Gastrocnemius medialis (tissue), 4 donors: Measurements from ENCODE around the gene KIF18B. TPM values are rescaled to one million over a fixed set of nuclear protein-coding genes. Genes with fewer than 3 reads are reported as not detected.

Experiments
- ATAC-seq, 2 donors: fragments of 150-250 bp; one replicate each; pipeline ENCODE4 v1.9.1; 2016
- DNase-seq, 2 donors: peaks; one replicate each; pipeline ENCODE4 v3.0.0-alpha.2; 2019
- H3K27ac ChIP-seq, 4 donors: fragments of 200-600 bp; sonication (generic); 1 replicate in 1 of 4; 2 replicates in 3 of 4; pipeline ENCODE4 v1.5.1; 2016 to 2018; ENCODE audit warnings: mild to moderate bottlenecking in 2 of 4, moderate library complexity in 1 of 4
- H3K27me3 ChIP-seq, 3 donors: fragments of 200-600 bp; sonication (generic) in 2 of 3; 1 replicate in 1 of 3; 2 replicates in 2 of 3; pipeline versions ENCODE4 v1.5.1 to v1.6.0; 2016 to 2019; ENCODE audit warnings: mild to moderate bottlenecking in 1 of 3, moderate library complexity in 1 of 3
- H3K36me3 ChIP-seq, 2 donors: fragments of 200-600 bp; sonication (generic) in 1 of 2; one replicate each; pipeline ENCODE4 v1.5.1; 2017 to 2018
- H3K4me1 ChIP-seq, 2 donors: fragments of 200-600 bp; sonication (generic) in 1 of 2; one replicate each; pipeline ENCODE4 v1.5.1; 2016 to 2017; ENCODE audit warnings: mild to moderate bottlenecking in 2 of 2
- H3K4me3 ChIP-seq, 4 donors: fragments of 200-600 bp; sonication (generic) in 3 of 4; 1 replicate in 1 of 4; 2 replicates in 3 of 4; pipeline ENCODE4 v1.5.1; 2016 to 2019; ENCODE audit warnings: mild to moderate bottlenecking in 2 of 4
- H3K9me3 ChIP-seq, 3 donors: fragments of 200-600 bp; sonication (generic) in 2 of 3; 1 replicate in 1 of 3; 2 replicates in 2 of 3; pipeline ENCODE4 v1.5.1; 2016 to 2019
- POLR2A ChIP-seq, 2 donors: fragments of 450-650 bp; IDR thresholded peaks; one replicate each; pipeline ENCODE4 v1.6.1; 2017; ENCODE audit warnings: antibody characterized with exemption in 2 of 2, mild to moderate bottlenecking in 2 of 2, moderate library complexity in 2 of 2
- in situ Hi-C, 4 donors: fragments of 200-750 bp; cut with MboI; loops; one replicate each; pipeline versions ENCODE4 v1.15.0 to v1.8.0; 2017; ENCODE audit warnings: low sequenced_read_pairs in 4 of 4
- intact Hi-C: fragments of 100-400 bp; cut with DNase I; formaldehyde crosslinking; loops from one replicate; pipeline ENCODE4 v1.15.1; 2023; ENCODE audit warnings: low total_unique reads
- total RNA-seq, 4 donors: library from RNA; depleted of rRNA; stranded (reverse); fragments of >200 nt; gene quantifications; one replicate each; pipeline versions ENCODE4 v1.1.0 to v1.2.3, GENCODE V29; 2016
- TF ChIP-seq, protein P1 (sequence below), 5 experiments: fragments of 450-650 bp in 3 of 5; fragments of 200-600 bp in 2 of 5; sonication (generic) in 2 of 5; IDR thresholded peaks in 4 of 5; conservative IDR thresholded peaks in 1 of 5; 1 replicate in 4 of 5; 2 replicates in 1 of 5; pipeline ENCODE4 v1.5.1; 2016 to 2019; ENCODE audit warnings: antibody characterized with exemption in 5 of 5, mild to moderate bottlenecking in 3 of 5, moderate library complexity in 3 of 5

The KIF18B gene
- total RNA-seq, 4 donors from 2014 or later, result 0.09 to 1.7 TPM; not detected in 2

DNA sequence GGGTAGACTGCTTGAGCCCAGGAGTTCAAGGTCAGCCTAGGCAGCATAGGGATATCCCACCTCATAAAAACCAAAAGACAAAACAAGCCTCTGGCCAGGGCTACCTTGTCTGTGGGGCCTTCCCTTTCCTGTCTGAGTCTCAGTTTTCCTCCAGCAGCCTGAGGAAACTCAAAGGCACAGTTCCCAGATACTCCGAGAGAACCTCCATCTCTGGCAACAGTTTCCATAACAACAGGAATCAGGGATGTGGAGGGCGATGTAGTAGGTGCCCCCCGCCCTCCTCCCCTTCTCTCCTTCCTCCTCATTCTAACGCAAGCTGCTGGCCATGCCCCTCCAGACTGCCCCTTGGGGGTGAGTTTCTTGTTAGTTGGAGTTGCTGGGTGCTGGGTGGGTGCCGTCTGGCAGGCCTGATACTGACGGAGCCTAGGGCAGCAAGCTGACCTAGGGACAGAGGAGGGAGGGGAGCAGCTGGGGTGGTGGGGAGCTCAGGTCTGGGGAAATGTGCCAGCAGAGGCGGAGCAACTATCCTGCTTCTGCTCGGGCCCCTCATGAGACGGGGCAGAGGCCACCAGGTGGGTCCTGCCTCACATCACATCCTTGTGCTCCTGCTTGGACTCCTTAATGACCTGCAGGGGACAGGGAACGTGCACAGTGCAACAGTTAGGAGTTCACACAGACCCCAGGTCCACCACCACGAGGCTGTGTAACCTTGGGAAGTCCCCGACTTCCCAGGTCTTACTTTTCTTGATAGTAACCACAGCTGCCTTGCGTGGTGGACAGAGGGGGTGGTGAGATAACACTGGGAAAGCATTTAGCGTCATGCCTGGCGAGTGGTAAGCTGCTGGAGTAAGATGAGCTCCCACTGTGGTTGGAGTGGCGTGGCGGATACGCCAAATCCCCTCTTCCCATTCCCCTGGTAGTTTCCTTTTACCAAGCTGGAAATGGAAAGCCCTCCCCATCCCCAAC, 40.5 kb downstream of the KIF18B start:
- intact Hi-C loops (no loop called here), in situ Hi-C loops (loop anchor here in 2 of 4 donors (25.0 kb wide), 2 partner anchors 205 to 230 kb away; partner anchors contain the start of genes ACBD4 (in 1 of the 2), HEXIM1 (in 1 of the 2) and PLCD3 (in 1 of the 2))
- ATAC-seq (no peak), DNase-seq (no peak)
- Histone ChIP-seq H3K36me3 (no peaks in the 10 kb centered on the region), H3K27me3 (peaks cover 0 to 6% (median 0%) of the 10 kb centered on the region in 3 donors), H3K4me1 (peaks cover 0 to 3% of the 10 kb centered on the region in 2 donors), H3K27ac (no peak overlapping the region), H3K4me3 (no peak overlapping the region), H3K9me3 (no peaks in the 10 kb centered on the region)
- TF ChIP-seq POLR2A (IDR thresholded peaks at IDR 0.05), result no peak
- TF ChIP-seq, protein P1, sequence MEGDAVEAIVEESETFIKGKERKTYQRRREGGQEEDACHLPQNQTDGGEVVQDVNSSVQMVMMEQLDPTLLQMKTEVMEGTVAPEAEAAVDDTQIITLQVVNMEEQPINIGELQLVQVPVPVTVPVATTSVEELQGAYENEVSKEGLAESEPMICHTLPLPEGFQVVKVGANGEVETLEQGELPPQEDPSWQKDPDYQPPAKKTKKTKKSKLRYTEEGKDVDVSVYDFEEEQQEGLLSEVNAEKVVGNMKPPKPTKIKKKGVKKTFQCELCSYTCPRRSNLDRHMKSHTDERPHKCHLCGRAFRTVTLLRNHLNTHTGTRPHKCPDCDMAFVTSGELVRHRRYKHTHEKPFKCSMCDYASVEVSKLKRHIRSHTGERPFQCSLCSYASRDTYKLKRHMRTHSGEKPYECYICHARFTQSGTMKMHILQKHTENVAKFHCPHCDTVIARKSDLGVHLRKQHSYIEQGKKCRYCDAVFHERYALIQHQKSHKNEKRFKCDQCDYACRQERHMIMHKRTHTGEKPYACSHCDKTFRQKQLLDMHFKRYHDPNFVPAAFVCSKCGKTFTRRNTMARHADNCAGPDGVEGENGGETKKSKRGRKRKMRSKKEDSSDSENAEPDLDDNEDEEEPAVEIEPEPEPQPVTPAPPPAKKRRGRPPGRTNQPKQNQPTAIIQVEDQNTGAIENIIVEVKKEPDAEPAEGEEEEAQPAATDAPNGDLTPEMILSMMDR (IDR thresholded peaks at IDR 0.05 in 4 of 5, conservative IDR thresholded peaks at IDR 0.05 in 1 of 5), result no peak

DNA sequence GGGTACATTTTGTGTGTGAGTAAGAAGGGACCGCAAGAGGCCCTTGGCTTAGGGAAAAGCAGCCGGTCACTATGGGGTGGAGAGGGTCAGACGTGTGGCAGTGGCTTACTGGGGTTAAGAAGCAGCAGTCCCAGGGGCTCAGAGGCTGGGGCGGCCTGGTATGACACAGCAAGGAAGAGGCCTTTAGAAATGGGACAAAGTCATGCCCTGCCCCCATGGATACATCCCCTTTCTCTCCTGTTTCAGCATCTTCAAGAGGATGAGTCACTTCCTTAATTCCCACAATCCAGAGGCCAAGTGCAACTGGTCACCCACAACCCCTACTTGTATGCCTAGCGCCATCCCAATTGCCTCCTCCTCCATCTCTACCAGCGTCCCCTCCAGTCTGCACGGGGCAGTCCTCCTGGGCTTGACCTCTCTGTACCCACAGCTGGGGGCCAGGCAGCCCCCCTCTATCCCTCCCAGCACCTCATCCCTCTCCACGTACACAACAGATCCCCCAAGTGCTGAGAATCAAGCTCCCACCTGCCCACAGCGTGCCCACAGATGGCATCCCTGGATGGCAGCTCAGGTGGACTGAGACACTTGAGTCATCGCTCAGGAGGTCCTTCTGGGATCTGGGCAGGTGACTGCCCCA, 41.4 kb downstream of the KIF18B start:
- Histone ChIP-seq H3K27ac (no peak overlapping the region), H3K4me3 (no peak overlapping the region), H3K27me3 (no peaks in the 10 kb centered on the region), H3K9me3 (no peaks in the 10 kb centered on the region), H3K4me1 (no peaks in the 10 kb centered on the region), H3K36me3 (no peaks in the 10 kb centered on the region)
- ATAC-seq, result no peak
- TF ChIP-seq, protein P1 (IDR thresholded peaks at IDR 0.05 in 4 of 5, conservative IDR thresholded peaks at IDR 0.05 in 1 of 5), result no peak
- no peak for TF ChIP-seq POLR2A (IDR thresholded peaks at IDR 0.05)
- DNase-seq, result no peak
- intact Hi-C loops, result no loop called here
- in situ Hi-C loops, result loop anchor here in 2 of 4 donors (25.0 kb wide), 2 partner anchors 206 to 231 kb away; partner anchors contain the start of genes ACBD4 (in 1 of the 2), HEXIM1 (in 1 of the 2) and PLCD3 (in 1 of the 2)

DNA sequence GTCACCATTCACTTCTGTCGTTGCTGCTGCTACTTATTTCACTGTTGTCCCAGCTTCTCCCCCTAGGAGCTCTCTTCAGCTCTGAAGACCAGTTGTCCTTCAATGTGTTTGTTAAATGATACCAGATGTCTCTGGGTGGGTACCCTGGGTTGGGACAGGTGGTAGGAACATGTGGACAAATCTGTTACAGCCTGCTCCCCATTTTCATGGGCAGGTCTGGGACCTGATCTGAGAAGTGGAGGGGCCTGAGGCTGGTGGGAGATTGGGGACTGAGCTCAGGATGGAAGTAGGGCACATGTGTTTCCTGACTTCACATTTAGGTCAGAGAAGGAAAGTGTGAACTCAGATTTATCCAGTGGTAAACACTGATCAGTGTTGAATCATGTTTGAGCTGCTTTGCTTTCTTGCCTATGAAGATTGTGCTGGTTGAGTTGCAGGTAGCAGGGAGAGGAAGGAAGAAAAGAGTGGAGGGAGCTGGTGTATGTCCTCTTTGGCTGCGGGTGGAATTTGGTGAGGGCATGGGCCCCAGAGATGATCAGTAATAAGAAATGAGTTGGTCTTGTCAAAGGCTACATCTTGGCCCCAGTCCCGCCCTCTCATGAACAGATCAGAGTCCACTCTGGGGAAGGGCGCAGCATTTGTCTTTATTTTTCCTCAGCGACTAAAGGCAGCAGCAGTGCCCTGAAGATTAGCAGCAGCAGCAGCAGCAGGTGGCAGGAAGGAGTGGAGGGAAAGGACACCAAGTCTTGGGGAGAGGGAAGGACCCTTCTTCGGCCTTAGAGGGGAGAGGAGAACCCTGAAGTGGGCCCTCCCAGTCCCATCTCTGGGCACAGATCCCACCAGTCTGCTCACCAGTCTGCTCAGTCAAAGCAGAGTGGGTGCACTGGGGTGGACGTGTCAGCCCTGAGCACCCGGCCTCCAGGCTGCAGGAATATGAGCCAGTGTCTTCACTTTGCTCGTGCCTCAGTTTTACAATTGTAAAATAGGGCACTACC, 42.3 kb downstream of the KIF18B start:
- Histone ChIP-seq H3K9me3 (no peaks in the 10 kb centered on the region), H3K4me3 (no peak overlapping the region), H3K27me3 (no peaks in the 10 kb centered on the region), H3K36me3 (no peaks in the 10 kb centered on the region), H3K4me1 (peaks cover 0 to 1% of the 10 kb centered on the region in 2 donors), H3K27ac (no peak overlapping the region)
- TF ChIP-seq, protein P1 (IDR thresholded peaks at IDR 0.05 in 4 of 5, conservative IDR thresholded peaks at IDR 0.05 in 1 of 5), result no peak
- TF ChIP-seq POLR2A (IDR thresholded peaks at IDR 0.05), result no peak
- in situ Hi-C loops (loop anchor here in 2 of 4 donors (25.0 kb wide), 2 partner anchors 207 to 232 kb away; partner anchors contain the start of genes ACBD4 (in 1 of the 2), HEXIM1 (in 1 of the 2) and PLCD3 (in 1 of the 2)), intact Hi-C loops (no loop called here)
- DNase-seq (no peak), ATAC-seq (no peak)
